T-helper 9 cell (primary cell): ENCODE measurements around the gene THRB.

ENCODE experiments used
- DNase-seq: peaks from one replicate; pipeline ENCODE4 v3.0.0-alpha.2; 2020

Gene THRB

DNA sequence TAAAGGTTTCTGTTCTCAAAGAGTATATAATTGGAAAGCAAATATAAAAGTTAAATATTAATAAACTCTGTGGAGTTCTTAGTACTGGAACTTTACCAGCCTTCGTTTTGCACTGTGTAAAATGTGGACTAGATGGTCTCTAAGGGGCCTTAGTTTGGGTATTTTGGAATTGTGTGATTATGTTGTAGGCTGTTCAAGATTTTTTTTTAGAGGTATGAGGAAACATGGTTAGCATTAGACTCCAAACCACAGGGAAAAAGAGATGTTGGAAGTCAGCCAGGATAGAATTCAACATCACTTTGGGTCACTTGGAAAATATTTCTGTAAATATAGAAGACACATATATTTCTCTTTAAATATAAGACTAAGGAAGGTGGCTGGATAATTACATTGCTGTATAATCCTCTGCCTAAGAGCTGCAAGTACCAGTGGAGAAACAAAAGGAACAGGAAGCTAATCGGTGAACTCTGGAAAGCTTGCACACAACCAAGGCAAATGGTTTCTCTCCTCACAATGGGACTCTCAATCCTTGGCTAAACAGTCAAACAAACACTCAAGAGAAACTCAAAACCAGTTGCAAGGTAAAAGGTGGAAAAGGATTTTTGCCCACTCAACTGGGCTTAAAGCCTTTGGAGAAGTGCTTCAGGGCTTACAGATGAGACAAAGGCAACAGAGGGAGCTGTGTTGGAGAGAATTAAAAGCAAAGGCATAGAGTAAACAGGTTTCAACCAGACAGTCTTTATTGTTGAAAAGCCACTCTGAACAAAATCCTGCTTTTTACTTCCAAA, 407.8 kb downstream of the THRB start:
- DNase-seq: no peak

DNA sequence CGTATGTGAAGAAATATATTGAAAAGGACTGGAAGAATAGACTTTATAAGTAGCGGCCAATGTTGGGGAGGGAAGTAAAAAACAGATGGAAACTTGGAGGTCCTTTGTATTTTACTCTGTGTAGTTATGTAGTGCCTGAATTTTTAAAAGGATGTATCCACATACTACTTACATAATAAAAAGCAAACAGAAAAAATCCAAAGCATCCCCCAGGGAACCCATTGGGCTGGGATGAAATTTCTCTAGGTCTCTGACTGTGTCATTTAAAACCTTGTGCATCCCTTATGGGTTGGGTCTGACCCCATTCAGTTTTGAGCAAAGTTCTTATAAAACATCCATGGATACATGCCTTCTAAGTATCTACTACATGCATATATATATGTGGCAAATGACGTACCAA, 408.4 kb downstream of the THRB start:
- no peak for DNase-seq

DNA sequence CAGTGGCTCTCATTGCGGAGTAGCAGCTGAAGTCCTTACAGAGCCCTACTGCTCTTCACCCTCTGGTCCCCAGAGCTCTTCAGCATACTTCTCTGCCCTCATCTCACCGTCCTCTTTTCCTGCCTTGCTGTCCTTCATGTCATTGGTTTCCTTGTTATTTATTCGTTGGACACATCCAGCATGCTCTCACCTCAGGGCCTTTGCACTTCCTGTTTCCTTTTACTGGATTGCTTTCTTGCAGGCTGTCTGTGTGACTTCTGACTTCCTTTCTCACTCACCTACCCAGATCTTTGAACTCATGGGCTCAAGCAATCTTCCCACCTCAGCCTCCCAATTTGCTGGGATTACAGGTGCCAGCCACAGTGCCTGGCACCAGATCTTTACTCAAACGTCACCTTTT, 422.5 kb downstream of the THRB start:
- DNase-seq: no peak

DNA sequence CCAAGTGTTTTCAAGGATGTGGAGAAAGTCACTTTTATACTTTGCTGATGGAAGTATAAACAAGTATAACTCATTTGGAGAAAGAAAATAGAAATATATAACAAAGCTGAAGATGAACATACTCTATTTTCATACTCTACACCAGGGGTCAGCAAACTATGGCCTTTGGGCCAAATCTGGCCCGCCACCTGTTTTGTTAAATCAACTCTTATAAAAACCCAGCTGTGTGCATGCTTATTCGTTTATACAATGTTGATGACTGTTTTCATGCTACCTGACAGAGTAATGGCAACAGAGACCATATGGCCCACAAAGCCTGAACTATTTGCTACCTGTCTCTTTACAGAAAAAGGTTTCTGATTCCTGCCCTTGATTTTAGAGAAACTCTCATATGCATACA, 425.6 kb downstream of the THRB start:
- DNase-seq: no peak

DNA sequence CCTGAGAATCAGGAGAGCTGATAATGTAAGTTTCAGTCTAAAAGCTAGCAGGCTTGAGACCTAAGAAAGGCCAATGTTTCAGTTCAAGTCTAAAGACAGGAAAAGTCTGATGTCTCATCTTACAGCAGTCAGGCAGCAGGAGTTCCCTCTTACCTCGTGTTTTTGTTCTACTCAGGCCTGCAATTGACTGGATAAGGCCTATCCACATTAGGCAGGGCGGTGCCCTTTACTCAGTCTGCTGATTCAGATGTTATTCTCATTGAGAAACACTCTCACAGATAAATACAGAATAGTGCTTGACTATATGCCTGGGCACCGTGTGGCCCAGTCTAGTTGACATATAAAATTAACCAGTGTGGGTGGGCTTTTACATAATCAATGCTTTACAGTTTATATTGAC, 427.2 kb downstream of the THRB start:
- no peak for DNase-seq
